IMR-90 (cell line): ENCODE measurements around the gene EIF1B. TPM values are rescaled to one million over a fixed set of nuclear protein-coding genes. Genes with fewer than 3 reads are reported as not detected.

Experiments
- ATAC-seq: fragments of 200-7000 bp; cut with Tn5 transposase; 2 replicates; pipeline ENCODE4 v1.9.1; 2020; ENCODE audit warnings: low read depth, mild to moderate bottlenecking, moderate library complexity
- BruUV-seq: library from RNA; stranded (reverse); fragments of 400-500 nt; replicated peaks from 2 replicates; lab custom pipeline; 2021; lab: Mats Ljungman, UMichigan
- CTCF ChIA-PET: fragments of 300-600 bp; formaldehyde crosslinking; extraction: SDS; loops from one replicate; lab custom pipeline; 2021; ENCODE audit warnings: antibody characterized with exemption; lab: Yijun Ruan, JAX
- POLR2A ChIA-PET: fragments of 300-600 bp; sonication (Branson Sonifier 250); formaldehyde crosslinking; loops from one replicate; lab custom pipeline; 2022; ENCODE audit warnings: antibody characterized with exemption; ENCODE audit not compliant: unreplicated experiment; lab: Charles Lee
- DNase-seq: peaks from one replicate; pipeline ENCODE4 v3.0.0; 2013
- H2AFZ ChIP-seq: replicated peaks from 2 replicates; pipeline ENCODE3; 2013; ENCODE audit warnings: low read length, mild to moderate bottlenecking; ENCODE audit not compliant: poor library complexity
- H2AK5ac ChIP-seq: 2 replicates; pipeline ENCODE4 v1.6.1; 2013; ENCODE audit warnings: low read depth, low read length, inconsistent platforms
- H2AK9ac ChIP-seq: replicated peaks from 2 replicates; pipeline ENCODE3; 2013; ENCODE audit warnings: mild to moderate bottlenecking, low read depth, low read length, moderate library complexity; ENCODE audit not compliant: poor library complexity
- H2BK120ac ChIP-seq: 2 replicates; pipeline ENCODE4 v1.6.1; 2013; ENCODE audit warnings: low read depth, low read length, inconsistent platforms
- H2BK15ac ChIP-seq: 3 replicates; pipeline ENCODE4 v1.6.1; 2013; ENCODE audit warnings: low read depth, low read length, inconsistent platforms
- H2BK20ac ChIP-seq: 2 replicates; pipeline ENCODE4 v1.6.1; 2013; ENCODE audit warnings: low read depth, mild to moderate bottlenecking, inconsistent platforms, low read length, moderate library complexity
- H2BK5ac ChIP-seq: 2 replicates; pipeline ENCODE4 v1.6.1; 2013; ENCODE audit warnings: mild to moderate bottlenecking, low read depth, low read length, inconsistent platforms; ENCODE audit not compliant: poor library complexity, severe bottlenecking
- H3K14ac ChIP-seq: replicated peaks from 2 replicates; pipeline ENCODE4 v1.6.1; 2013; ENCODE audit warnings: low read depth, low read length, inconsistent platforms
- H3K18ac ChIP-seq: 2 replicates; pipeline ENCODE4 v1.6.1; 2013; ENCODE audit warnings: low read depth, low read length, control low read depth
- H3K23ac ChIP-seq: 2 replicates; pipeline ENCODE4 v1.6.1; 2013; ENCODE audit warnings: low read depth, low read length, inconsistent platforms
- H3K27ac ChIP-seq: 2 replicates; pipeline ENCODE4 v1.5.1; 2013; ENCODE audit warnings: mild to moderate bottlenecking, control low read depth, low read length; ENCODE audit not compliant: insufficient read depth
- H3K27me3 ChIP-seq: 2 replicates; pipeline ENCODE4 v1.6.1; 2013; ENCODE audit warnings: low read length; ENCODE audit not compliant: control insufficient read depth, insufficient read depth
- H3K36me3 ChIP-seq: 2 replicates; pipeline ENCODE4 v1.6.1; 2013; ENCODE audit warnings: low read length, mixed read lengths; ENCODE audit not compliant: control insufficient read depth, insufficient read depth
- H3K4ac ChIP-seq: 2 replicates; pipeline ENCODE4 v1.6.1; 2013; ENCODE audit warnings: low read depth, low read length, inconsistent platforms
- H3K4me1 ChIP-seq: 2 replicates; pipeline ENCODE4 v1.6.1; 2013; ENCODE audit warnings: low read length, mixed read lengths; ENCODE audit not compliant: control insufficient read depth, insufficient read depth
- H3K4me2 ChIP-seq: 2 replicates; pipeline ENCODE4 v1.6.1; 2013; ENCODE audit warnings: low read depth, mild to moderate bottlenecking, control low read depth, low read length, moderate library complexity
- H3K4me3 ChIP-seq: 2 replicates; pipeline ENCODE4 v1.5.1; 2013; ENCODE audit warnings: low read depth, mild to moderate bottlenecking, control low read depth, low read length, moderate library complexity; ENCODE audit not compliant: insufficient read depth
- H3K56ac ChIP-seq: 2 replicates; pipeline ENCODE4 v1.6.1; 2013; ENCODE audit warnings: low read length, inconsistent platforms; ENCODE audit not compliant: insufficient read depth; ENCODE audit errors: extremely low read depth
- H3K79me1 ChIP-seq, 2 experiments: 2 replicates each; pipeline ENCODE4 v1.6.1; 2013; ENCODE audit warnings: low read length in 2 of 2, inconsistent platforms in 1 of 2, low read depth in 1 of 2
- H3K9ac ChIP-seq: 2 replicates; pipeline ENCODE4 v1.6.1; 2013; ENCODE audit warnings: low read depth, low read length, control low read depth
- H3K9me1 ChIP-seq: 2 replicates; pipeline ENCODE4 v1.6.1; 2013; ENCODE audit warnings: low read length, inconsistent platforms; ENCODE audit not compliant: insufficient read depth
- H3K9me3 ChIP-seq: 2 replicates; pipeline ENCODE4 v1.6.1; 2013; ENCODE audit warnings: low read length; ENCODE audit not compliant: control insufficient read depth, insufficient read depth
- H4K20me1 ChIP-seq: 2 replicates; pipeline ENCODE4 v1.6.1; 2013; ENCODE audit warnings: low read length, inconsistent platforms; ENCODE audit not compliant: insufficient read depth
- H4K5ac ChIP-seq: 2 replicates; pipeline ENCODE4 v1.6.1; 2013; ENCODE audit warnings: mild to moderate bottlenecking, low read depth, low read length, control low read depth
- H4K8ac ChIP-seq, 2 experiments: 2 replicates each; pipeline ENCODE4 v1.6.1; 2013; ENCODE audit warnings: low read depth in 2 of 2, low read length in 2 of 2, control low read depth in 1 of 2, inconsistent platforms in 1 of 2
- H4K91ac ChIP-seq: 2 replicates; pipeline ENCODE4 v1.6.1; 2013; ENCODE audit warnings: low read depth, low read length, inconsistent platforms; ENCODE audit not compliant: insufficient read depth
- CEBPB ChIP-seq: IDR thresholded peaks from 2 replicates; pipeline ENCODE4 v1.6.1; 2012; ENCODE audit warnings: low read depth, low read length, improper control_type of control experiment
- CHD1 ChIP-seq: IDR thresholded peaks from 2 replicates; pipeline ENCODE4 v1.6.1; 2012; ENCODE audit warnings: low read depth, low read length, improper control_type of control experiment
- CTCF ChIP-seq: conservative IDR thresholded peaks from 2 replicates; pipeline ENCODE4 v1.5.1; 2012; ENCODE audit warnings: mild to moderate bottlenecking, low read depth, low read length, improper control_type of control experiment
- ELK1 ChIP-seq: fragments of 150-350 bp; IDR thresholded peaks from 2 replicates; pipeline ENCODE4 v1.6.1; 2016; ENCODE audit warnings: low read depth, mild to moderate bottlenecking, low read length, moderate library complexity, borderline replicate concordance
- FOS ChIP-seq: fragments of 150-350 bp; IDR thresholded peaks from 2 replicates; pipeline ENCODE4 v1.6.1; 2016; ENCODE audit warnings: low read depth, low read length
- MAFK ChIP-seq: IDR thresholded peaks from 2 replicates; pipeline ENCODE4 v1.6.1; 2012; ENCODE audit warnings: low read depth, low read length, improper control_type of control experiment
- MAZ ChIP-seq: IDR thresholded peaks from 2 replicates; pipeline ENCODE4 v1.6.1; 2012; ENCODE audit warnings: low read depth, mild to moderate bottlenecking, low read length, improper control_type of control experiment, moderate library complexity, borderline replicate concordance
- MXI1 ChIP-seq: IDR thresholded peaks from 2 replicates; pipeline ENCODE4 v1.6.1; 2012; ENCODE audit warnings: low read depth, mild to moderate bottlenecking, low read length, moderate library complexity, borderline replicate concordance
- NFE2L2 ChIP-seq: fragments of 150-350 bp; IDR thresholded peaks from 2 replicates; pipeline ENCODE4 v1.6.1; 2016; ENCODE audit warnings: low read depth, mild to moderate bottlenecking, low read length
- RCOR1 ChIP-seq: IDR thresholded peaks from 2 replicates; pipeline ENCODE4 v1.6.1; 2012; ENCODE audit warnings: mild to moderate bottlenecking, low read length, improper control_type of control experiment; ENCODE audit not compliant: insufficient replicate concordance
- RFX5 ChIP-seq: IDR thresholded peaks from 2 replicates; pipeline ENCODE4 v1.8.0; 2012; ENCODE audit warnings: low read depth, mild to moderate bottlenecking, low read length, moderate library complexity
- SMC3 ChIP-seq: fragments of 150-350 bp; IDR thresholded peaks from 2 replicates; pipeline ENCODE4 v1.6.1; 2016; ENCODE audit warnings: low read depth, mild to moderate bottlenecking, antibody characterized with exemption, low read length, moderate library complexity
- USF2 ChIP-seq: fragments of 150-350 bp; IDR thresholded peaks from 2 replicates; pipeline ENCODE4 v1.6.1; 2017; ENCODE audit warnings: mild to moderate bottlenecking, antibody characterized with exemption, low read length, low read depth
- WGBS, 2 experiments: methylation state at CpG; one replicate each; pipeline versions ENCODE4 v1.1.5 to v1.1.7; 2013; ENCODE audit warnings: missing lambda C conversion rate in 2 of 2; ENCODE audit not compliant: insufficient read length in 1 of 2; ENCODE audit errors: extremely low coverage in 2 of 2; 5-methylcytosine and 5-hydroxymethylcytosine counted together
- dilution Hi-C: fragments of 300-500 bp; cut with HindIII; formaldehyde crosslinking; loops from one replicate; pipeline ENCODE4 v1.14.3; 2018; ENCODE audit warnings: low sequenced_read_pairs; ENCODE audit not compliant: unreplicated experiment
- in situ Hi-C: fragments of 300-500 bp; cut with MboI; formaldehyde crosslinking; loops from 3 replicates; pipeline ENCODE4 v1.14.3; 2019; ENCODE audit warnings: low sequenced_read_pairs, inconsistent platforms, mixed read lengths
- intact Hi-C: fragments of 100-400 bp; cut with micrococcal nuclease; formaldehyde crosslinking; loops from 2 replicates; pipeline ENCODE4 v1.10.0; 2022
- polyA plus RNA-seq, 3 experiments: library from polyadenylated mRNA; depleted of rRNA; stranded (reverse); fragments of >200 nt; gene quantifications; 2 replicates each; pipeline ENCODE4 v1.2.3, GENCODE V29; 2012; ENCODE audit warnings: low replicate concordance in 1 of 3
- total RNA-seq: library from RNA; depleted of rRNA; stranded (reverse); fragments of >200 nt; gene quantifications from 2 replicates; pipeline ENCODE4 v1.2.3, GENCODE V29; 2012

EIF1B gene
- total and polyA plus RNA-seq, 2 of the 4 experiments (the other 2 are of a cell fraction): 11.3 to 25.9 TPM

- H4K91ac ChIP-seq: no peak overlapping the region
- H3K9ac ChIP-seq: no peak overlapping the region
- no peaks in the 10 kb centered on the region for H4K20me1 ChIP-seq
- DNase-seq: peak; percentile 71
- 0 out of 4 replicates have a peak, but pooled peaks cover 0 to 10% of the 10 kb centered on the region in 2 experiments for H3K79me1 ChIP-seq
- H2BK15ac ChIP-seq: no peak overlapping the region
- 0 out of 2 replicates have a peak, but pooled peaks cover 2% of the 10 kb centered on the region for H3K27me3 ChIP-seq
- POLR2A ChIA-PET: no interaction called here
- ATAC-seq: peak; percentile 79
- no TSS peak for BruUV-seq
- peaks cover 11% of the 10 kb centered on the region for H3K36me3 ChIP-seq
- H2BK20ac ChIP-seq: no peak overlapping the region
- no peaks in the 10 kb centered on the region for H3K4me1 ChIP-seq
- intact Hi-C loops (loop anchor here (1.0 to 10.0 kb wide), 5 partner anchors 125 to 870 kb away; no protein-coding TSS in a partner anchor), in situ Hi-C loops (loop anchor here (5.0 kb wide), 1 partner anchor 125 kb away; no protein-coding TSS in a partner anchor), dilution Hi-C loops (no loop called here)
- H3K4ac ChIP-seq: no peak overlapping the region
- H4K5ac ChIP-seq: no peak overlapping the region
- no peak overlapping the region for H4K8ac ChIP-seq
- CTCF ChIA-PET: interaction anchor here (0.6 to 5.8 kb wide), 12 partner anchors 9 to 784 kb away, joined by 3 to 55 read pairs (median 3); partner anchors contain the start of gene EIF1B
- H2AK5ac ChIP-seq: no peak overlapping the region
- H3K9me3 ChIP-seq: no peaks in the 10 kb centered on the region
- no peak overlapping the region for H2BK5ac ChIP-seq
- H2BK120ac ChIP-seq: no peak overlapping the region
- WGBS, 2 experiments: no CpG with 5 or more reads among the region's 6 CpGs
- peak overlapping the region; percentile 82 for H2AK9ac ChIP-seq
- H3K23ac ChIP-seq: no peak overlapping the region
- H3K4me2 ChIP-seq: no peak overlapping the region
- no peak overlapping the region for H3K4me3 ChIP-seq
- no peak overlapping the region for H3K56ac ChIP-seq
- H3K27ac ChIP-seq: no peak overlapping the region
- peaks cover 5% of the 10 kb centered on the region; the same call in 1 of the 2 replicates for H3K9me1 ChIP-seq
- H3K14ac ChIP-seq: no peak overlapping the region
- H3K18ac ChIP-seq: no peak overlapping the region
- no peak overlapping the region for H2AFZ ChIP-seq
- TF ChIP-seq ELK1 (no peak), USF2 (no peak), MXI1 (no peak), CEBPB (peak; percentile 27; the same call in 1 of the 2 replicates), CHD1 (no peak), RCOR1 (no peak), NFE2L2 (no peak), MAZ (no peak), SMC3 (peak; percentile 88), RFX5 (no peak), FOS (no peak), MAFK (no peak), CTCF (peak; percentile 88)
Measured at GRCh38 chr3:40317061-40317855, 7.8 kb downstream of the EIF1B start.
